Right lobe of liver (tissue), 6 donors: ENCODE data around the gene RSRC1. TPM values are rescaled to one million over a fixed set of nuclear protein-coding genes. Genes with fewer than 3 reads are reported as not detected.
"Not testable (repeated sequence)": the region's sequence is repeated elsewhere in the genome, so short reads cannot be mapped to it uniquely, and the experiment has no call there.

Experiments used
- ATAC-seq, 4 donors: fragments of 200-7000 bp; cut with Tn5 transposase; one replicate each; pipeline ENCODE4 v1.9.1; 2020; ENCODE audit warnings: mild to moderate bottlenecking in 4 of 4, moderate library complexity in 4 of 4
- DNase-seq, 3 donors: peaks; one replicate each; pipeline ENCODE4 v3.0.0-alpha.2; 2020
- H3K27ac ChIP-seq, 3 donors: fragments of 200-600 bp; one replicate each; pipeline ENCODE4 v1.8.0; 2022
- H3K27me3 ChIP-seq, 2 donors: fragments of 200-600 bp; one replicate each; pipeline ENCODE4 v1.8.0; 2022
- H3K36me3 ChIP-seq, 4 donors: fragments of 200-600 bp; sonication (generic) in 1 of 4; one replicate each; pipeline versions ENCODE4 v1.5.1 to v1.8.0; 2017 to 2022; ENCODE audit warnings: control low read depth in 1 of 4
- H3K4me1 ChIP-seq, 4 donors: fragments of 200-600 bp; sonication (generic) in 1 of 4; one replicate each; pipeline versions ENCODE4 v1.5.1 to v1.8.0; 2017 to 2022; ENCODE audit warnings: control low read depth in 1 of 4
- H3K4me3 ChIP-seq, 3 donors: fragments of 200-600 bp; one replicate each; pipeline ENCODE4 v1.8.0; 2022
- H3K9me3 ChIP-seq, 4 donors: fragments of 200-600 bp; sonication (generic) in 1 of 4; one replicate each; pipeline versions ENCODE4 v1.5.1 to v1.8.0; 2017 to 2022; ENCODE audit warnings: control low read depth in 1 of 4
- CTCF ChIP-seq, 4 donors: fragments of 200-600 bp in 3 of 4; fragments of 450-650 bp in 1 of 4; IDR thresholded peaks; one replicate each; pipeline versions ENCODE4 v1.5.1 to v1.8.0; 2016 to 2022; ENCODE audit warnings: antibody characterized with exemption in 4 of 4, mild to moderate bottlenecking in 2 of 4
- POLR2A ChIP-seq: fragments of 450-650 bp; IDR thresholded peaks from one replicate; pipeline ENCODE4 v1.6.1; 2017; ENCODE audit warnings: antibody characterized with exemption, mild to moderate bottlenecking
- WGBS: methylation state at CpG from one replicate; pipeline ENCODE4 v1.1.6; 2018; ENCODE audit warnings: low coverage, low lambda C conversion rate; ENCODE audit not compliant: insufficient coverage; ENCODE audit errors: missing lambda C conversion rate; 5-methylcytosine and 5-hydroxymethylcytosine counted together
- intact Hi-C, 2 donors: fragments of 100-400 bp; cut with DNase I; formaldehyde crosslinking; loops; one replicate each; pipeline versions ENCODE4 v1.11.2 to v1.14.1; 2022
- total RNA-seq, 6 experiments: library from RNA; depleted of rRNA in 2 of 6; stranded (reverse); fragments of >200 nt in 2 of 6; fragmentation: NEBNext Ultra II Directional in 3 of 6; extraction: Animal tissue kit (Norgen Biotek cat#: 25700) in 3 of 6; gene quantifications; one replicate each; pipeline versions ENCODE4 v1.1.0 to v1.2.4, GENCODE V29; 2016 to 2023
- donor health status: DM: no; HTN: yes; CAD: no.
- donor health status: DM: no; HTN: no; CAD: no.
- donor health status: DM: no; HTN: no; CAD: no.
- donor health status: DM: no; HTN: yes; CAD: no.
- donor health status: DM: no; HTN: yes; CAD: no.

Gene RSRC1
- total RNA-seq, 6 experiments from 2014 or later, result 10.8 to 22.1 (median 11.7) TPM

- H3K4me1 ChIP-seq, result no peaks in the 10 kb centered on the region
- no peak for DNase-seq
- no peaks in the 10 kb centered on the region for H3K27me3 ChIP-seq
- H3K36me3 ChIP-seq, result peaks cover 0 to 4% (median 0%) of the 10 kb centered on the region in 4 donors
- TF ChIP-seq CTCF (IDR thresholded peaks at IDR 0.05), result no peak
- no peak for ATAC-seq
- H3K4me3 ChIP-seq, result no peak overlapping the region
- no peaks in the 10 kb centered on the region for H3K9me3 ChIP-seq
- no peak overlapping the region for H3K27ac ChIP-seq
- intact Hi-C loops, result no loop called here
Measured at GRCh38 chr3:158121295-158121694, 11.4 kb downstream of the RSRC1 start.

GRCh38 chr3:158122721-158123120 is 12.8 kb downstream of the RSRC1 start:
- H3K9me3 ChIP-seq, intact Hi-C loops, H3K4me1 ChIP-seq, DNase-seq, H3K27ac ChIP-seq, H3K4me3 ChIP-seq, H3K36me3 ChIP-seq, ATAC-seq, H3K27me3 ChIP-seq: not testable (repeated sequence)
- 73% methylated on average over 5 of the region's 5 CpGs for WGBS

GRCh38 chr3:158127250-158128219 is 17.6 kb downstream of the RSRC1 start:
- H3K27me3 ChIP-seq, result no peaks in the 10 kb centered on the region
- intact Hi-C loops, result no loop called here
- TF ChIP-seq CTCF (IDR thresholded peaks at IDR 0.05) (no peak), POLR2A (no peak)
- 88% methylated on average over 3 of the region's 3 CpGs for WGBS
- no peak for DNase-seq
- H3K4me3 ChIP-seq, result no peak overlapping the region
- H3K36me3 ChIP-seq, result peaks cover 0 to 4% (median 2%) of the 10 kb centered on the region in 4 donors
- H3K9me3 ChIP-seq, result no peaks in the 10 kb centered on the region
- no peak for ATAC-seq
- no peak overlapping the region for H3K27ac ChIP-seq
- no peaks in the 10 kb centered on the region for H3K4me1 ChIP-seq

- DNase-seq (no peak), ATAC-seq (no peak)
- H3K4me1 ChIP-seq, result no peaks in the 10 kb centered on the region
- H3K27me3 ChIP-seq, result no peaks in the 10 kb centered on the region
- H3K9me3 ChIP-seq, result no peaks in the 10 kb centered on the region
- 71% methylated on average over 6 of the region's 6 CpGs for WGBS
- no peak for TF ChIP-seq POLR2A
- no peak for TF ChIP-seq CTCF (IDR thresholded peaks at IDR 0.05)
- no peak overlapping the region for H3K4me3 ChIP-seq
- intact Hi-C loops, result no loop called here
- H3K27ac ChIP-seq, result no peak overlapping the region
- H3K36me3 ChIP-seq, result peaks cover 0 to 4% (median 2%) of the 10 kb centered on the region in 4 donors
Measured at GRCh38 chr3:158128755-158129154, 18.9 kb downstream of the RSRC1 start.

- no peak for TF ChIP-seq CTCF (IDR thresholded peaks at IDR 0.05)
- no peak for DNase-seq
- 87% methylated on average over 2 of the region's 2 CpGs for WGBS
Measured at GRCh38 chr3:158134363-158134762, 24.5 kb downstream of the RSRC1 start.

More at GRCh38 chr3:158134363-158134762, 24.5 kb downstream of the RSRC1 start:
- Histone ChIP-seq H3K36me3 (no peaks in the 10 kb centered on the region), H3K4me1 (no peaks in the 10 kb centered on the region), H3K9me3 (no peaks in the 10 kb centered on the region), H3K4me3 (no peak overlapping the region), H3K27ac (no peak overlapping the region), H3K27me3 (no peaks in the 10 kb centered on the region)
- ATAC-seq, result no peak
- intact Hi-C loops, result no loop called here
